RWPE1 (cell line): ENCODE measurements around the gene CEP350.
"Not testable (repeated sequence)": the region's sequence is repeated elsewhere in the genome, so short reads cannot be mapped to it uniquely, and the experiment has no call there.

Source experiments
- CTCF ChIA-PET: fragments of 350-600 bp; sonication (Branson Sonifier 250); formaldehyde crosslinking; extraction: SDS; loops from one replicate; lab custom pipeline; 2021; lab: Yijun Ruan, JAX
- POLR2A ChIA-PET: fragments of 400-600 bp; formaldehyde crosslinking; extraction: SDS; loops from one replicate; lab custom pipeline; 2020; ENCODE audit warnings: antibody characterized with exemption; ENCODE audit not compliant: low non-redundant PET; lab: Yijun Ruan, JAX
- DNase-seq: peaks from one replicate; pipeline ENCODE4 v3.0.0; 2012; ENCODE audit warnings: low spot score
- H3K27ac ChIP-seq: fragments of 450-650 bp; 2 replicates; pipeline ENCODE4 v1.5.1; 2017
- CTCF ChIP-seq: fragments of 450-650 bp; conservative IDR thresholded peaks from 2 replicates; pipeline ENCODE4 v1.5.1; 2017; ENCODE audit warnings: low read depth, mild to moderate bottlenecking

The CEP350 gene

GRCh38 chr1:179953974-179954492, 577 bp upstream of the CEP350 start:
- peak overlapping the region; percentile 90 for H3K27ac ChIP-seq
- TF ChIP-seq CTCF: no peak; the same call in 1 of the 2 replicates
- ChIA-PET CTCF (no interaction called here), POLR2A (no interaction called here)
- DNase-seq: no peak

GRCh38 chr1:179955287-179955680, 674 bp downstream of the CEP350 start:
- CTCF ChIA-PET: no interaction called here
- TF ChIP-seq CTCF: no peak
- H3K27ac ChIP-seq: peak overlapping the region; percentile 90
- POLR2A ChIA-PET: no interaction called here
- peak; percentile 32 for DNase-seq

- CTCF ChIA-PET: no interaction called here
- no peak for TF ChIP-seq CTCF
- POLR2A ChIA-PET: no interaction called here
- H3K27ac ChIP-seq: no peak overlapping the region
- no peak for DNase-seq
Observed at GRCh38 chr1:179955731-179956130, 1.1 kb downstream of the CEP350 start.

GRCh38 chr1:179958359-179958758, 3.7 kb downstream of the CEP350 start:
- no peak for TF ChIP-seq CTCF
- H3K27ac ChIP-seq: no peak overlapping the region
- no peak for DNase-seq
- ChIA-PET CTCF (no interaction called here), POLR2A (no interaction called here)

GRCh38 chr1:179962168-179962567, 7.6 kb downstream of the CEP350 start:
- POLR2A ChIA-PET, DNase-seq, CTCF ChIA-PET, H3K27ac ChIP-seq: not testable (repeated sequence)

- POLR2A ChIA-PET: no interaction called here
- H3K27ac ChIP-seq: no peak overlapping the region
- TF ChIP-seq CTCF: no peak
- no peak for DNase-seq
- CTCF ChIA-PET: no interaction called here
Observed at GRCh38 chr1:179966551-179966950, 11.9 kb downstream of the CEP350 start.

GRCh38 chr1:179968284-179968993, 13.8 kb downstream of the CEP350 start:
- TF ChIP-seq CTCF: no peak
- H3K27ac ChIP-seq: peak overlapping the region; percentile 21; the same call in 1 of the 2 replicates
- DNase-seq: no peak
- ChIA-PET CTCF (no interaction called here), POLR2A (no interaction called here)
